KBM-7 (cell line): ENCODE measurements around the gene ULK4.
"Not testable (repeated sequence)": the region's sequence is repeated elsewhere in the genome, so short reads cannot be mapped to it uniquely, and the experiment has no call there.

Experiments
- DNase-seq: peaks from one replicate; pipeline ENCODE4 v3.0.0-alpha.2; 2015
- in situ Hi-C: fragments of 300-500 bp; cut with MboI; formaldehyde crosslinking; loops from 2 replicates; pipeline ENCODE4 v1.14.3; 2020; ENCODE audit warnings: low sequenced_read_pairs, low pct_unique_long_range_greater_than_20kb, mixed read lengths

ULK4 gene

GRCh38 chr3:41961751-41962679, at the start of gene ULK4:
Gene ULK4, minus strand, starts transcription at chr3:41962103. Its CDS starts 7,344 bp downstream, at chr3:41954759.
- DNase-seq: peak; percentile 100
- in situ Hi-C loops: no loop called here

GRCh38 chr3:42010530-42010929, 48.6 kb upstream of the ULK4 start:
- DNase-seq: peak; percentile 40
- in situ Hi-C loops: no loop called here

GRCh38 chr3:42009456-42009855, 47.6 kb upstream of the ULK4 start:
- in situ Hi-C loops: no loop called here
- no peak for DNase-seq

- no peak for DNase-seq
- in situ Hi-C loops: no loop called here
These were observed 45.9 kb upstream of the ULK4 start for GRCh38 chr3:42007785-42008184.

- in situ Hi-C loops: no loop called here
- no peak for DNase-seq
These were observed 43.5 kb upstream of the ULK4 start for GRCh38 chr3:42005401-42005800.

GRCh38 chr3:42002790-42003189, 40.9 kb upstream of the ULK4 start:
- in situ Hi-C loops: no loop called here
- DNase-seq: no peak

- no peak for DNase-seq
- in situ Hi-C loops: no loop called here
These were observed 39.9 kb upstream of the ULK4 start for GRCh38 chr3:42001777-42002176.

GRCh38 chr3:41999909-42000308, 38.0 kb upstream of the ULK4 start:
- in situ Hi-C loops: no loop called here
- DNase-seq: no peak

GRCh38 chr3:41997702-41998550, 36.0 kb upstream of the ULK4 start:
- in situ Hi-C loops: no loop called here
- DNase-seq: peak; percentile 49

GRCh38 chr3:41991437-41991836, 29.5 kb upstream of the ULK4 start:
- in situ Hi-C loops: no loop called here
- no peak for DNase-seq

GRCh38 chr3:41989518-41989917, 27.6 kb upstream of the ULK4 start:
- in situ Hi-C loops: no loop called here
- no peak for DNase-seq

GRCh38 chr3:41987627-41988026, 25.7 kb upstream of the ULK4 start:
- DNase-seq: peak; percentile 81
- in situ Hi-C loops: no loop called here

GRCh38 chr3:41986561-41986960, 24.7 kb upstream of the ULK4 start:
- in situ Hi-C loops: no loop called here
- DNase-seq: no peak

- in situ Hi-C loops: no loop called here
- no peak for DNase-seq
These were observed 23.1 kb upstream of the ULK4 start for GRCh38 chr3:41985018-41985417.

GRCh38 chr3:41983091-41983490, 21.2 kb upstream of the ULK4 start:
- in situ Hi-C loops, DNase-seq: not testable (repeated sequence)

- in situ Hi-C loops, DNase-seq: not testable (repeated sequence)
These were observed 15.5 kb upstream of the ULK4 start for GRCh38 chr3:41977401-41977800.

GRCh38 chr3:41975416-41976103, 13.7 kb upstream of the ULK4 start:
- in situ Hi-C loops: no loop called here
- DNase-seq: no peak

- DNase-seq: no peak
- in situ Hi-C loops: no loop called here
These were observed 12.3 kb upstream of the ULK4 start for GRCh38 chr3:41974223-41974622.

GRCh38 chr3:41972802-41973201, 10.9 kb upstream of the ULK4 start:
- DNase-seq: no peak
- in situ Hi-C loops: no loop called here
